Adipocyte (in vitro differentiated cells): ENCODE data around the gene UGT1A10.

Source experiments
- DNase-seq: peaks from one replicate; pipeline ENCODE4 v3.0.0-alpha.2; 2015; ENCODE audit warnings: low read depth
- H3K27me3 ChIP-seq: replicated peaks from 2 replicates; pipeline ENCODE4 v1.7.0; 2013; ENCODE audit warnings: mild to moderate bottlenecking, low read length, moderate library complexity; ENCODE audit not compliant: control insufficient read depth, insufficient read depth
- H3K36me3 ChIP-seq: 2 replicates; pipeline ENCODE4 v1.7.0; 2013; ENCODE audit warnings: low read length, mild to moderate bottlenecking, moderate library complexity; ENCODE audit not compliant: control insufficient read depth, insufficient read depth, severe bottlenecking
- H3K4me1 ChIP-seq: 2 replicates; pipeline ENCODE4 v1.7.0; 2013; ENCODE audit warnings: mild to moderate bottlenecking, low read length, moderate library complexity; ENCODE audit not compliant: control insufficient read depth, insufficient read depth
- H3K4me3 ChIP-seq: 2 replicates; pipeline ENCODE4 v1.7.0; 2013; ENCODE audit warnings: mild to moderate bottlenecking, low read length, moderate library complexity
- H3K9ac ChIP-seq: 2 replicates; pipeline ENCODE4 v1.7.0; 2013; ENCODE audit warnings: mild to moderate bottlenecking, low read length, moderate library complexity
- H3K9me3 ChIP-seq: 2 replicates; pipeline ENCODE4 v1.7.0; 2013; ENCODE audit warnings: mild to moderate bottlenecking, low read length, moderate library complexity; ENCODE audit not compliant: control insufficient read depth

The UGT1A10 gene

DNA sequence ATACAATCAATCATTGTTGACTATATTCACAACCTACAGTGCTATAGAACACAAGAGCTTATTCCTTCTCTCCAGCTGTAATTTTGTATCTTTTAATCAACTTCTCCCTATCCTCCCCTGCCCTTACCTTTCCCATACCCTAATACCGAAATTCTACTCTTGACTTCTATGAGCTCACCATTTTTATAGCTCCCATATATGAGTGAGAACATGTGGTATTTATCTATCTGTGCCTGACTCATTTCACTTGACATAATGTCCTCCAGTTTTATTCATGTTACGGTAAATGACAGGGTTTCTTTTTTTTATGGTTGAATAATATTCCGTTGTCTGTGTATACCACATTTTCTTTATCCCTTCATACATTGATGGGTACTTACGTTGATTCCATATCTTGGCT is 144.5 kb downstream of the UGT1A10 start:
- no peak overlapping the region for H3K4me3 ChIP-seq

DNA sequence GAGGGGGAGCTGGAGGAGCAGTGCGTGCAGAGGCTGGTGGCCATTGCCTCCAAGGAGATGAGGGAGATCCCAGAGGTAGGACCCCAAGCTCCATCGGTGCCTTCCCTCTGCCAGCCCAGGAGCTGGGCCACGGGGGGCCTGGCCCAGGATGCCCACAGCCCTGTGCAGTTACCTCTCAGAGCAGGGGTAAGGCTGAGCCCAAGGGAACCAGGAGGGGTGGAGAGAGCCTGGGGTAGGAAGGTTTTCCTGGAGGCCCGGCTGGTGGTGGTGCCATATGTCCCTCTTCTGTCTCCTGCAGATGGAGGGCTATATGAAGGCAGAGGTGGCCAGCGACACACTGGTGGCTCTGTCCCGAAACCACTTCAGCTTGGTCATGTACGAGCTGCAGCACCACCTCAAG is 153.3 kb downstream of the UGT1A10 start:
- Histone ChIP-seq H3K9me3 (no peaks in the 10 kb centered on the region), H3K27me3 (peaks cover 10% of the 10 kb centered on the region), H3K4me3 (no peak overlapping the region), H3K4me1 (no peaks in the 10 kb centered on the region), H3K9ac (no peak overlapping the region), H3K36me3 (no peaks in the 10 kb centered on the region)
- DNase-seq = no peak

More for the DNA sequence above, 144.5 kb downstream of the UGT1A10 start:
- Histone ChIP-seq H3K9me3 (peaks cover 19% of the 10 kb centered on the region), H3K4me1 (no peaks in the 10 kb centered on the region), H3K36me3 (no peaks in the 10 kb centered on the region), H3K9ac (no peak overlapping the region), H3K27me3 (no peaks in the 10 kb centered on the region)
- no peak for DNase-seq

DNA sequence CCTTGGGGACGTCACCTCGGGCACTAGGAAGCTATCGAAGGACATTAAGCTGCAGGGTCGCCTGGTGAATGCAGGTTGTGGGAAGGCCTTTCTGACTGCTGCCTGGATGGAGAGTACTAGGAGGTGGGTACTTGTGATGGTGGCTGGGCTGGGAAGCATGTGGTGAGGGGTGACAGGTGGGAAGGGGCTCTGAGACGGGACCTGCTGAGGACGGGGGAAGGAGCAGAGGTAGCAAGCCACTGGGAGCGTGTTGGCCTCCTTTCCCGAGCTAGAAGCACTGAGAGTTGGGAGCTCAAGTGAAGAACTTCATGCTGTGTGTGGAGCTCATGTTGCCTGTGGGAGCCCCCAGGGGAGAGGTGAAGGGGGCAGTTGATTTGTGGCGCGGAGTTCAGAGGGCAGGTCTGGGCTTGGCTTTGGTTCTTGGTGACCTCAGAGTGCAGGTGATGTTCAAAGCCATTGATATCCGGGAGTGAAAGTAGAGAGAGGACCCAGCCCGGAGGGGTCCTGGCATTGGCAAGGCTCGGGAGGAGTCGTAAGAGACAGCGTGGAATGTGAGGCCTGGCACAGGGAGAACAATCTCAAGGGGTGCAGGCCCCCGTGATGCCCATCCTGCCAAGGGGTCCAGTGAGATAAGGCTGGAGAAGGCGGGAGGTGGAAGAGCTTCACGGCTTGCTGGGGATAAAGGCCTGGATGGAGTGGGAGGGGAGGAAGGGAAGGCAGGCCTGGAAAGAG is 155.1 kb downstream of the UGT1A10 start:
- Histone ChIP-seq H3K36me3 (no peaks in the 10 kb centered on the region), H3K9me3 (no peaks in the 10 kb centered on the region), H3K27me3 (peaks cover 10% of the 10 kb centered on the region), H3K9ac (no peak overlapping the region), H3K4me3 (no peak overlapping the region), H3K4me1 (no peaks in the 10 kb centered on the region)
- DNase-seq = no peak

DNA sequence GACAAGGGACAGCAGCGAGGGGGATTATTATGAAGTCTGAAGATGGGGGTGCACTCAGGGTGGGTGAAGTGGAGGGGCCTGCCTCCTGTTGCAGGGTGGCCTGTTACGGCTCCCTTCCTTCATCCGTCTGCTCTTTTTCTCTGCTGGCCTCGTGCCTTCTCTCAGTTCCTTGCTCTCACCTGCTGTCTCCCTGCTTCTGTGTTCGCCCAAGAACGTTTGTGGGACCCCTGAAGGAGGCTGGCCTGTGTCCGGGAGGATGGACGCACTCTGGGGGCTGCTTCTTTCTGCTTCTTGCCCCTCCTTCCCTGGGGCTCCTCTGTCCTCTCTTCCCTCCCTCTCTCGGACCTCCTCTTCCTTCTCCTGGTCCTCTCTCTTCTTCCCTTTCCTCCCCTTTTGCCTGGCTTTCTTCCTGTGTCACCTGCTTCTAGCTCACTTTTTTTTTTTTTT is 155.7 kb downstream of the UGT1A10 start:
- no peak overlapping the region for H3K9ac ChIP-seq
- DNase-seq = no peak
- no peaks in the 10 kb centered on the region for H3K4me1 ChIP-seq
- H3K36me3 ChIP-seq = no peaks in the 10 kb centered on the region
- no peak overlapping the region for H3K4me3 ChIP-seq
- H3K27me3 ChIP-seq = peaks cover 10% of the 10 kb centered on the region
- no peaks in the 10 kb centered on the region for H3K9me3 ChIP-seq

- H3K4me3 ChIP-seq = no peak overlapping the region
- H3K27me3 ChIP-seq = peaks cover 10% of the 10 kb centered on the region
- no peak for DNase-seq
Measured at GRCh38 chr2:233792720-233793119, 156.5 kb downstream of the UGT1A10 start.

DNA sequence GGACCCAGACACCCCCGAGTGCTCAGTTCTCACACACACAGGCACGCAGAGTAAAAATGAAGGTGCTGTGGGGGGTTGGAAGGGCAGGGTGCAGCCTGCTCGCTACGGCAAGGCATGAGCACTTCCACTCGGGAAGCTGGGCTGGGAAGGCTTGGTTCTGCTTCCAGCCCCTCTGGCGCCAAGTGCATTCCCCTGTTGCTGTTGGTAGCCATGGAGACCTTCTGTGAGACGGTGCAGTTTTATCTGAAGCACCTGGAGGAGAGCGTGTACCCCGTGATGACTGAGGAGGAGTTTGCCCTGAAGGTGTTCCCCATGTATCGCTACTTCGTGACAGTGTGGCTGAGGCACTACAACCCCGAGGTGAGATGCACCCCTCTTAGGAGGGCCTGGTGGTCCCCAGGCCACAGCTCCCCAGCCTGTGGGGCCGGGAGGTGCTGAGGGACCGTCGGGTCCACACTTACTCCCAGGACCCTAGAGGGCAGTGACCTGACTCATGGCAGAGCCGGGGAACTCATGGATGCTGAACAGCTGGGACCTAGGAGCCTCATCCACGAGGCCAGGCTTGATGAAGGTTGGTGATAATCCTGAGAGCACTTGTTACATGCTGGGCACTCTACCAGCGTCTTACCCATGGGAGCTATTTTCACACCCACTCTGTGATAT is 157.3 kb downstream of the UGT1A10 start:
- Histone ChIP-seq H3K36me3 (no peaks in the 10 kb centered on the region), H3K4me3 (no peak overlapping the region), H3K27me3 (peaks cover 16% of the 10 kb centered on the region), H3K4me1 (no peaks in the 10 kb centered on the region), H3K9ac (no peak overlapping the region), H3K9me3 (no peaks in the 10 kb centered on the region)
- no peak for DNase-seq

More at GRCh38 chr2:233792720-233793119, 156.5 kb downstream of the UGT1A10 start:
- Histone ChIP-seq H3K36me3 (no peaks in the 10 kb centered on the region), H3K9me3 (no peaks in the 10 kb centered on the region), H3K4me1 (no peaks in the 10 kb centered on the region), H3K9ac (no peak overlapping the region)

DNA sequence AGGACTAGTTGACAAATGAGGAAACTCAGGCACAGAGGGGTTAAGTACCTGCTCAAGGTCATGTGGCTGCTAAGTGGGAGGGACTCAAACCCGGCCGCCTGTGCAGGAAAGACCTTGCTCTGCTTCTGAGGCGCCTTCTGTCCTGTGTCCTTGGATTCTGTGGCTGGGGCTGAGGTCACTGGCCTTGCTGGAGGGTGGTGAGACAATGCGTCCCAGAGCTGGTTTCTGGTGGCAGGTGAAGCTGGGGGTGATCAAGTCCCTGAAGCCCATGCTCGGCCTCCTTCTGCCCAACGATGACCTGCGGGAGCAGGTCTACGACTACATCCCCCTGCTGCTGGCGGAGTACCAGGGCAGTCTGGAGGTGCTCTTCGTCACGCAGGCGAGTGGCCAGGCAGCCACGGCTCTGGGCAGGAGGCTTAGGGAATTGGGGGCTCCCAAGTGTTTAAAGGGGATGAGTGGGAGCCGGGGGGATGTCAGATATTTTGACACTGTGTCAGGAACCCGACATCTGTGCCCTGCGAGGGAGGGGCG is 157.9 kb downstream of the UGT1A10 start:
- Histone ChIP-seq H3K36me3 (no peaks in the 10 kb centered on the region), H3K4me3 (no peak overlapping the region), H3K9me3 (no peaks in the 10 kb centered on the region), H3K27me3 (peaks cover 22% of the 10 kb centered on the region), H3K4me1 (no peaks in the 10 kb centered on the region), H3K9ac (no peak overlapping the region)
- DNase-seq = no peak

- no peaks in the 10 kb centered on the region for H3K36me3 ChIP-seq
- H3K27me3 ChIP-seq = peaks cover 27% of the 10 kb centered on the region
- no peak overlapping the region for H3K9ac ChIP-seq
- no peak overlapping the region for H3K4me3 ChIP-seq
- no peaks in the 10 kb centered on the region for H3K9me3 ChIP-seq
- no peak for DNase-seq
- H3K4me1 ChIP-seq = no peaks in the 10 kb centered on the region
Measured at GRCh38 chr2:233795735-233796171, 159.5 kb downstream of the UGT1A10 start.

DNA sequence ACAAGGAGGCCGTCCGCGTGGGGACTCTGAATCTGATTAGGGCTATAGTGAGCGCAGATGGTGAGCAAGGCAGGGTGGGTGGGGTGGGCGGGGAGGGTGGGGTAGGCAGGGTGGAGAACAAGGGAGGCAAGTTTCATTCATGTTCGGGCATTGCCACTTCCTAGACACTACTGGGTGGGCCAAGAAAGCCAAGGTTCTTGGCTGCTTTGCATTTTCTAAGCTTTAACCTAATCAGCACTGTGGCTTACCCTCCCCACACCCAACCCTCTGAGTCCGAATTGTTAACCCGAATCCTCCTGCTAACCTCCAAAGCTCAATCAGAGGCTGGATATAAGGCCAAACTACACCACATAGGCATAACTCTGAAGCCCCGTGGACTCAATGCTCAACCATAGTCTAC is 160.0 kb downstream of the UGT1A10 start:
- no peaks in the 10 kb centered on the region for H3K4me1 ChIP-seq
- no peak for DNase-seq
- no peak overlapping the region for H3K9ac ChIP-seq
- no peak overlapping the region for H3K4me3 ChIP-seq
- peaks cover 27% of the 10 kb centered on the region for H3K27me3 ChIP-seq
- no peaks in the 10 kb centered on the region for H3K36me3 ChIP-seq
- no peaks in the 10 kb centered on the region for H3K9me3 ChIP-seq

DNA sequence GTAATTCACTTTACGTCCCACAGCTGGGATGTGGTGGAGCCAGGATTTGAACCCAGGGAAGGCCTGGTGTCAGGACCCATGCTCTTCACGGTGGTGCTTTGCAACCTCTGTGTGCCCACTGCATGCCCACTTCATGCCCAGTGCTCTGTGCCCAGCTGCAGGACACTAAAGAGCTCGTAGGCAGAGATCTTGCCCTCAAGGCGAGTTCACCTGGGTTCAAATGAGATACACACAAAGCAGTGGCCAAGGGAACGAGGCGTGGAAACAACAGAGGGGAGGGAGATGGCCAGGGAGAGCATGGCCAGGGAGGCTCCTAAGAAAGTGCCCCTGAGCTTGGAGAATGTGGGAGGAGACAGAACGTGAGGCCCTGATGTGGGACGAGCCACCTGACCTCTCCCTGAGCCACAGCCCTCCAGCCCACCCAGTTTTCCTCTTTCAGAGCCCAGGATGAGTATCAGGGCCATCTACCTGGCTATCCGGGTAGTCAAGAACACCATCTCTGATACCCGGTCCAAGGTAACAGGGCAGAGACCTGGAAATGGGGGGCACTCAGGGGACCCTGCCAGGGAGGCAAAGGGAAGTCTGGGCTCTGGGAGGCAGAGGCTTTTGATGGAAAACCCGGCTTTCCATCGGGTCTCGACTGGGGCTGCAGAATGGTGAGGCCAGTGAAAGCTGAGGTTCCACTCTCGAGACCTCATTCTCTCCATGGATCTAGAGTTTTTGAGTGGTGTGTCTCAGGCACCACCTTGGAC is 162.3 kb downstream of the UGT1A10 start:
- Histone ChIP-seq H3K4me3 (no peak overlapping the region), H3K4me1 (no peaks in the 10 kb centered on the region), H3K9me3 (no peaks in the 10 kb centered on the region), H3K36me3 (no peaks in the 10 kb centered on the region), H3K9ac (no peak overlapping the region), H3K27me3 (peaks cover 32% of the 10 kb centered on the region)
- no peak for DNase-seq

DNA sequence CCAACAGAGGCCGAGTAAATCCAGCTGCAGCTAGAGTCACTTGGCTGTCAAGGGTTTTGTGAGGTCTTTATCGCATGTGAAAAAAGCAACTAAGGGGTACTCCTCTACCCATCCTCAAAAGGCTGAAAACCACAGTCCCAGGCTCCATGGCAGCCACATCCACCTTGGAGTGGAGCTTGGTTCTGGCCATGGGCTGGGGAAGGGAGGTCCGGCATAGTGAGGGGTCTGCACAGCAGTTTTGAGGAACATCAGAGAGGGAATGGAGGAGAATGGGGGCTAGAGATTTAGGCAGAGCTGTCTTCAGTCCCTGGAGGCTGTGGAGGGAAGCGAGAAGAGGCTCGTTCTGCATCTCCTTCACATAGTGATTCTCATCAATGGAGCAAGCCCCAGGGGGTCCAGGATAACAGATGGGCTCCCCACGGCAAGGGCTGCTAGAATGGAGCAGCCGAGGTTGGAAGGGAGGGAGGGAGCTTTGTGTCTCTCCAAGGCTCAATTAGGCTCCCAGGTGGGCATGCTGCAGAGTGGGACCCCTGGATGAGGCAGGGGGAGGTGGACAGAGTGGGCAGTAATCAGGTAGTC is 162.9 kb downstream of the UGT1A10 start:
- peaks cover 32% of the 10 kb centered on the region for H3K27me3 ChIP-seq
- H3K4me3 ChIP-seq = no peak overlapping the region
- H3K4me1 ChIP-seq = no peaks in the 10 kb centered on the region
- no peaks in the 10 kb centered on the region for H3K36me3 ChIP-seq
- no peaks in the 10 kb centered on the region for H3K9me3 ChIP-seq
- DNase-seq = no peak
- no peak overlapping the region for H3K9ac ChIP-seq
